Gastrocnemius medialis (tissue), 4 donors: ENCODE measurements around the gene PPARG.

Experiments used
- CTCF ChIP-seq, 5 experiments: fragments of 450-650 bp in 3 of 5; fragments of 200-600 bp in 2 of 5; sonication (generic) in 2 of 5; IDR thresholded peaks in 4 of 5; conservative IDR thresholded peaks in 1 of 5; 1 replicate in 4 of 5; 2 replicates in 1 of 5; pipeline ENCODE4 v1.5.1; 2016 to 2019; ENCODE audit warnings: antibody characterized with exemption in 5 of 5, mild to moderate bottlenecking in 3 of 5, moderate library complexity in 3 of 5
- POLR2A ChIP-seq, 2 donors: fragments of 450-650 bp; IDR thresholded peaks; one replicate each; pipeline ENCODE4 v1.6.1; 2017; ENCODE audit warnings: antibody characterized with exemption in 2 of 2, mild to moderate bottlenecking in 2 of 2, moderate library complexity in 2 of 2

GRCh38 chr3:12252889-12253288 is 36.0 kb upstream of the PPARG start:
- TF ChIP-seq CTCF (IDR thresholded peaks at IDR 0.05 in 4 of 5, conservative IDR thresholded peaks at IDR 0.05 in 1 of 5): no peak
- no peak for TF ChIP-seq POLR2A (IDR thresholded peaks at IDR 0.05)
